DMS53 treated with DMSO at 0.1 percent for 48 hours (cell line): ENCODE results near the gene NOS3.
"Not testable (repeated sequence)": the region's sequence is repeated elsewhere in the genome, so short reads cannot be mapped to it uniquely, and the experiment has no call there.

ENCODE experiments used
- DNase-seq: peaks from one replicate; lab custom pipeline; 2025; ENCODE audit not compliant: unreplicated experiment; lab: John Stamatoyannopoulos, UW

NOS3 gene

GRCh38 chr7:151032936-151033863, 42.4 kb downstream of the NOS3 start:
- DNase-seq, result no peak

- no peak for DNase-seq
Observed at GRCh38 chr7:151033864-151034249, 43.0 kb downstream of the NOS3 start.

GRCh38 chr7:151034312-151035025, 43.7 kb downstream of the NOS3 start:
- no peak for DNase-seq

GRCh38 chr7:151035026-151035717, 44.4 kb downstream of the NOS3 start:
- DNase-seq, result no peak

- no peak for DNase-seq
Observed at GRCh38 chr7:151035902-151036301, 45.1 kb downstream of the NOS3 start.

- peak; percentile 70 for DNase-seq
Observed at GRCh38 chr7:151038951-151039849, 48.4 kb downstream of the NOS3 start.

GRCh38 chr7:151039850-151040548, 49.2 kb downstream of the NOS3 start:
- DNase-seq, result no peak

- DNase-seq, result no peak
Observed at GRCh38 chr7:151040616-151041375, 50.0 kb downstream of the NOS3 start.

GRCh38 chr7:151043449-151043848, 52.6 kb downstream of the NOS3 start:
- not testable (repeated sequence) for DNase-seq

GRCh38 chr7:151043959-151044358, 53.1 kb downstream of the NOS3 start:
- DNase-seq, result no peak

GRCh38 chr7:151045262-151045661, 54.4 kb downstream of the NOS3 start:
- DNase-seq, result no peak

GRCh38 chr7:151045967-151046366, 55.1 kb downstream of the NOS3 start:
- DNase-seq, result no peak

- DNase-seq, result no peak
Observed at GRCh38 chr7:151046603-151047573, 56.1 kb downstream of the NOS3 start.

- no peak for DNase-seq
Observed at GRCh38 chr7:151047976-151048815, 57.4 kb downstream of the NOS3 start, which contains the start of gene ASIC3. TSS of gene ASIC3 (plus strand) at chr7:151048531. CDS start at chr7:151048886, 355 bp downstream.

- no peak for DNase-seq
Observed at GRCh38 chr7:151048911-151049463, 58.2 kb downstream of the NOS3 start.

GRCh38 chr7:151051108-151051507, 60.3 kb downstream of the NOS3 start:
- DNase-seq, result peak; percentile 29

- no peak for DNase-seq
Observed at GRCh38 chr7:151053096-151053495, 62.3 kb downstream of the NOS3 start.
